Measurements from ENCODE around the gene NLRP10.

DNA sequence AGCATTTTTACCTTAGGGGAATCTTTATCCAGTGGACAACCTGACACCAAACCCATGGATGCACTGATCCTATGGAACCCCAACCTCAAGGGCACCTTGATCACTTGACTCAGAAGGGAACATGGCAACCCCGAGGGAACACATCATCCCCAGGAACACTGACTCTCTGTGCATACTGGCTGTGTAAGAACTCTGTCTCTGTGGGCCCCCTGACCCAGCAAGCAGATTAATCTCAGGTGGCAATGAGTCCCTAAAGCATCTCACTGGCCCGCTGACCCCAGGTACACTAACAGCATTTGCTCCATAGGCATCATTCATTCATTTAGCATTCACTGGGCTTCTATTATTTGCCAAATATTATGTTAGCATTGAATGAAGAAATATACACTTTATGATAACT, 38.8 kb upstream of the NLRP10 start:
- TF ChIP-seq POLR2AphosphoS5 (IDR thresholded peaks at IDR 0.05; ENCODE audit: low read depth, low read length), result no peak
- TF ChIP-seq, protein P1, sequence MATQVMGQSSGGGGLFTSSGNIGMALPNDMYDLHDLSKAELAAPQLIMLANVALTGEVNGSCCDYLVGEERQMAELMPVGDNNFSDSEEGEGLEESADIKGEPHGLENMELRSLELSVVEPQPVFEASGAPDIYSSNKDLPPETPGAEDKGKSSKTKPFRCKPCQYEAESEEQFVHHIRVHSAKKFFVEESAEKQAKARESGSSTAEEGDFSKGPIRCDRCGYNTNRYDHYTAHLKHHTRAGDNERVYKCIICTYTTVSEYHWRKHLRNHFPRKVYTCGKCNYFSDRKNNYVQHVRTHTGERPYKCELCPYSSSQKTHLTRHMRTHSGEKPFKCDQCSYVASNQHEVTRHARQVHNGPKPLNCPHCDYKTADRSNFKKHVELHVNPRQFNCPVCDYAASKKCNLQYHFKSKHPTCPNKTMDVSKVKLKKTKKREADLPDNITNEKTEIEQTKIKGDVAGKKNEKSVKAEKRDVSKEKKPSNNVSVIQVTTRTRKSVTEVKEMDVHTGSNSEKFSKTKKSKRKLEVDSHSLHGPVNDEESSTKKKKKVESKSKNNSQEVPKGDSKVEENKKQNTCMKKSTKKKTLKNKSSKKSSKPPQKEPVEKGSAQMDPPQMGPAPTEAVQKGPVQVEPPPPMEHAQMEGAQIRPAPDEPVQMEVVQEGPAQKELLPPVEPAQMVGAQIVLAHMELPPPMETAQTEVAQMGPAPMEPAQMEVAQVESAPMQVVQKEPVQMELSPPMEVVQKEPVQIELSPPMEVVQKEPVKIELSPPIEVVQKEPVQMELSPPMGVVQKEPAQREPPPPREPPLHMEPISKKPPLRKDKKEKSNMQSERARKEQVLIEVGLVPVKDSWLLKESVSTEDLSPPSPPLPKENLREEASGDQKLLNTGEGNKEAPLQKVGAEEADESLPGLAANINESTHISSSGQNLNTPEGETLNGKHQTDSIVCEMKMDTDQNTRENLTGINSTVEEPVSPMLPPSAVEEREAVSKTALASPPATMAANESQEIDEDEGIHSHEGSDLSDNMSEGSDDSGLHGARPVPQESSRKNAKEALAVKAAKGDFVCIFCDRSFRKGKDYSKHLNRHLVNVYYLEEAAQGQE (IDR thresholded peaks at IDR 0.05; ENCODE audit: insufficient read depth in 1 of 2, low read depth in 2 of 2, low read length in 2 of 2), result no peak
- no peak for TF ChIP-seq TAF1 (IDR thresholded peaks at IDR 0.05; ENCODE audit: borderline replicate concordance, insufficient read depth, low read length)
- no peak for TF ChIP-seq SIN3A (IDR thresholded peaks at IDR 0.05; ENCODE audit: borderline replicate concordance, insufficient read depth, low read length)
- no peak for TF ChIP-seq FOXP2 (optimal IDR thresholded peaks at IDR 0.05; ENCODE audit: borderline replicate concordance, extremely low read depth, extremely low read length, insufficient read depth)
